Parathyroid adenoma (tissue), 2 donors: ENCODE results near the gene PCDHA3.

Experiments used
- H2AFZ ChIP-seq: fragments of 300-600 bp; sonication (generic); one replicate; pipeline ENCODE4 v1.7.0; 2017; ENCODE audit warnings: antibody characterized with exemption, mild to moderate bottlenecking
- H3K27ac ChIP-seq: fragments of 300-600 bp; sonication (generic); one replicate; pipeline ENCODE4 v1.7.0; 2017
- H3K27me3 ChIP-seq: fragments of 300-600 bp; sonication (generic); one replicate; pipeline ENCODE4 v1.7.0; 2017; ENCODE audit warnings: low read length; ENCODE audit not compliant: control insufficient read depth, insufficient read depth
- H3K36me3 ChIP-seq: fragments of 300-600 bp; sonication (generic); one replicate; pipeline ENCODE4 v1.7.0; 2017; ENCODE audit warnings: low read length; ENCODE audit not compliant: control insufficient read depth, insufficient read depth
- H3K4me1 ChIP-seq: fragments of 300-600 bp; sonication (generic); one replicate; pipeline ENCODE4 v1.7.0; 2017; ENCODE audit warnings: control low read depth
- H3K4me2 ChIP-seq: fragments of 300-600 bp; sonication (generic); one replicate; pipeline ENCODE4 v1.7.0; 2017; ENCODE audit warnings: low read length
- H3K4me3 ChIP-seq: fragments of 300-600 bp; sonication (generic); one replicate; pipeline ENCODE4 v1.7.0; 2017; ENCODE audit warnings: low read depth, low read length
- H3K79me2 ChIP-seq: fragments of 300-600 bp; sonication (generic); one replicate; pipeline ENCODE4 v1.7.0; 2017; ENCODE audit warnings: control low read depth
- H3K9ac ChIP-seq: fragments of 300-600 bp; sonication (generic); one replicate; pipeline ENCODE4 v1.7.0; 2017; ENCODE audit warnings: mild to moderate bottlenecking
- H3K9me3 ChIP-seq: fragments of 300-600 bp; sonication (generic); one replicate; pipeline ENCODE4 v1.7.0; 2017; ENCODE audit warnings: low read length; ENCODE audit not compliant: control insufficient read depth
- CTCF ChIP-seq: fragments of 300-600 bp; sonication (generic); IDR thresholded peaks from one replicate; pipeline ENCODE4 v1.7.0; 2017; ENCODE audit warnings: antibody characterized with exemption, mild to moderate bottlenecking
- donor health status: primary hyperparathyroidism.

PCDHA3 gene

GRCh38 chr5:140800816-140801493 is at the start of gene PCDHA3:
Gene PCDHA3, plus strand, starts transcription at chr5:140801057.
- Histone ChIP-seq H3K4me3 (no peak within 1 kb of the TSS), H3K27ac (no peak within 1 kb of the TSS), H3K27me3 (no peaks in the 10 kb centered on the region)

GRCh38 chr5:140753561-140753960 is 47.3 kb upstream of the PCDHA3 start:
- no peak overlapping the region for H3K4me2 ChIP-seq
- H3K4me3 ChIP-seq: no peak overlapping the region
- H3K36me3 ChIP-seq: no peaks in the 10 kb centered on the region
- TF ChIP-seq CTCF: no peak
- H3K4me1 ChIP-seq: no peaks in the 10 kb centered on the region
- H3K27ac ChIP-seq: no peak overlapping the region
- no peaks in the 10 kb centered on the region for H3K27me3 ChIP-seq
- H3K79me2 ChIP-seq: no peaks in the 10 kb centered on the region
- H3K9ac ChIP-seq: no peak overlapping the region
- peaks cover 8% of the 10 kb centered on the region for H3K9me3 ChIP-seq
- H2AFZ ChIP-seq: no peak overlapping the region

More at GRCh38 chr5:140800816-140801493, at the start of gene PCDHA3:
- TF ChIP-seq CTCF: no peak
- H3K4me2 ChIP-seq: no peak within 1 kb of the TSS
- H3K9me3 ChIP-seq: peaks cover 4% of the 10 kb centered on the region
- H3K79me2 ChIP-seq: no peaks in the 10 kb centered on the region
- no peaks in the 10 kb centered on the region for H3K4me1 ChIP-seq
- peaks cover 4% of the 10 kb centered on the region for H3K36me3 ChIP-seq
- no peak within 1 kb of the TSS for H3K9ac ChIP-seq
- H2AFZ ChIP-seq: no peak within 1 kb of the TSS

- Histone ChIP-seq H3K9ac (no peak overlapping the region), H2AFZ (no peak overlapping the region), H3K9me3 (peaks cover 3% of the 10 kb centered on the region), H3K4me2 (no peak overlapping the region), H3K36me3 (no peaks in the 10 kb centered on the region), H3K27ac (no peak overlapping the region), H3K27me3 (no peaks in the 10 kb centered on the region), H3K4me1 (no peaks in the 10 kb centered on the region), H3K79me2 (no peaks in the 10 kb centered on the region), H3K4me3 (no peak overlapping the region)
- no peak for TF ChIP-seq CTCF
Measured at GRCh38 chr5:140764177-140764973, 36.5 kb upstream of the PCDHA3 start.

GRCh38 chr5:140767444-140767843 is 33.4 kb upstream of the PCDHA3 start:
- no peak overlapping the region for H2AFZ ChIP-seq

More at GRCh38 chr5:140767444-140767843, 33.4 kb upstream of the PCDHA3 start:
- no peak overlapping the region for H3K9ac ChIP-seq
- H3K4me3 ChIP-seq: no peak overlapping the region
- H3K27ac ChIP-seq: no peak overlapping the region
- TF ChIP-seq CTCF: no peak
- H3K4me1 ChIP-seq: no peaks in the 10 kb centered on the region
- H3K36me3 ChIP-seq: no peaks in the 10 kb centered on the region
- no peaks in the 10 kb centered on the region for H3K27me3 ChIP-seq
- peaks cover 3% of the 10 kb centered on the region for H3K9me3 ChIP-seq
- no peak overlapping the region for H3K4me2 ChIP-seq
- H3K79me2 ChIP-seq: no peaks in the 10 kb centered on the region
